HepG2 (cell line): ENCODE measurements around the gene ADAM15. TPM values are rescaled to one million over a fixed set of nuclear protein-coding genes. Genes with fewer than 3 reads are reported as not detected.

Source experiments
- ATAC-seq: fragments of 200-7000 bp; cut with Tn5 transposase; 3 replicates; pipeline ENCODE4 v1.9.1; 2020; ENCODE audit warnings: mild to moderate bottlenecking, moderate library complexity
- BruUV-seq: library from RNA; stranded (reverse); fragments of 400-500 nt; replicated peaks from 2 replicates; lab custom pipeline; 2021; lab: Mats Ljungman, UMichigan
- CTCF ChIA-PET: fragments of 300-600 bp; formaldehyde crosslinking; extraction: SDS; loops from one replicate; lab custom pipeline; 2021; ENCODE audit warnings: low total read pairs, inconsistent platforms, low intra/inter-chr PET ratio; lab: Yijun Ruan, JAX
- POLR2A ChIA-PET: fragments of 350-600 bp; sonication (Branson Sonifier 250); formaldehyde crosslinking; loops from one replicate; lab custom pipeline; 2020; ENCODE audit warnings: antibody characterized with exemption, inconsistent platforms; lab: Yijun Ruan, JAX
- DNase-seq: peaks from one replicate; pipeline ENCODE4 v3.0.0-alpha.2; 2015; ENCODE audit warnings: low spot score
- FAIRE-seq: peaks from 3 replicates; lab custom pipeline; 2011; peaks lifted over from hg19 to GRCh38; lab: Jason Lieb, UNC
- H2AFZ ChIP-seq: one replicate; pipeline ENCODE4 v1.6.1; 2011; ENCODE audit warnings: low read length, inconsistent platforms
- H3K27ac ChIP-seq: fragments of 300-600 bp; 3 replicates; pipeline ENCODE4 v1.8.0; 2011; ENCODE audit warnings: mixed run types, mild to moderate bottlenecking, mixed read lengths, low read length, inconsistent platforms; ENCODE audit not compliant: insufficient read depth; ENCODE audit errors: extremely low read length
- H3K27me3 ChIP-seq, 2 experiments: fragments of 200-600 bp in 1 of 2; 2 replicates in 1 of 2; 3 replicates in 1 of 2; pipeline versions ENCODE4 v1.6.0 to v1.8.0; 2011; ENCODE audit warnings: low read length in 2 of 2, mild to moderate bottlenecking in 2 of 2, moderate library complexity in 2 of 2, inconsistent platforms in 1 of 2; ENCODE audit not compliant: insufficient read depth in 2 of 2, control insufficient read depth in 1 of 2
- H3K36me3 ChIP-seq, 2 experiments: fragments of 200-600 bp in 1 of 2; replicated peaks in 1 of 2; 2 replicates in 1 of 2; 3 replicates in 1 of 2; pipeline versions ENCODE4 v1.5.1 to v1.8.0; 2011; ENCODE audit warnings: low read length in 2 of 2, inconsistent platforms in 1 of 2; ENCODE audit not compliant: insufficient read depth in 2 of 2, control insufficient read depth in 1 of 2
- H3K4me1 ChIP-seq: 2 replicates; pipeline ENCODE4 v1.5.1; 2012; ENCODE audit warnings: low read length, inconsistent platforms; ENCODE audit not compliant: insufficient read depth
- H3K4me2 ChIP-seq: 2 replicates; pipeline ENCODE4 v1.6.0; 2011; ENCODE audit warnings: low read depth, low read length, inconsistent platforms
- H3K4me3 ChIP-seq, 3 experiments: fragments of 200-600 bp in 1 of 3; sonication (generic), shearing (Covaris generic) in 1 of 3; replicated peaks in 1 of 3; 2 replicates each; pipeline ENCODE4 v1.5.1; 2011 to 2016; ENCODE audit warnings: low read length in 3 of 3, inconsistent platforms in 2 of 3, low read depth in 2 of 3, mild to moderate bottlenecking in 2 of 3, control low read depth in 1 of 3, mixed read lengths in 1 of 3; ENCODE audit not compliant: insufficient read depth in 1 of 3
- H3K79me2 ChIP-seq: one replicate; pipeline ENCODE4 v1.6.1; 2011; ENCODE audit warnings: low read length, inconsistent platforms; ENCODE audit not compliant: insufficient read depth
- H3K9ac ChIP-seq: 2 replicates; pipeline ENCODE4 v1.6.0; 2011; ENCODE audit warnings: mild to moderate bottlenecking, low read depth, low read length, inconsistent platforms; ENCODE audit not compliant: insufficient read depth
- H3K9me3 ChIP-seq: 2 replicates; pipeline ENCODE4 v1.5.1; 2012; ENCODE audit warnings: mild to moderate bottlenecking, low read length
- H4K20me1 ChIP-seq: 2 replicates; pipeline ENCODE4 v1.6.0; 2011; ENCODE audit warnings: inconsistent platforms, mild to moderate bottlenecking, low read length, moderate library complexity; ENCODE audit not compliant: insufficient read depth
- ASH2L ChIP-seq: fragments of 300-600, 200-600 bp; sonication (generic); IDR thresholded peaks from 2 replicates; pipeline ENCODE4 v1.7.0; 2017; ENCODE audit warnings: low read depth, mild to moderate bottlenecking, moderate library complexity, mixed read lengths, low read length; ENCODE audit not compliant: insufficient read length
- EED ChIP-seq: sonication (generic); formaldehyde crosslinking; IDR thresholded peaks from 2 replicates; pipeline ENCODE4 v1.5.0; 2020; ENCODE audit warnings: mild to moderate bottlenecking, missing genetic modification reagents
- FOSL1 ChIP-seq: sonication (generic); formaldehyde crosslinking; IDR thresholded peaks from 2 replicates; pipeline ENCODE4 v1.9.0; 2021; ENCODE audit warnings: missing genetic modification reagents, borderline replicate concordance
- GATAD2A ChIP-seq: IDR thresholded peaks from 2 replicates; pipeline ENCODE4 v1.6.1; 2016
- GZF1 ChIP-seq: sonication (generic); formaldehyde crosslinking; IDR thresholded peaks from 2 replicates; pipeline ENCODE4 v1.5.1; 2020; ENCODE audit warnings: mild to moderate bottlenecking, missing genetic modification reagents
- HNRNPL ChIP-seq: fragments of 200-400 bp; formaldehyde crosslinking; IDR thresholded peaks from 2 replicates; pipeline ENCODE4 v1.6.1; 2017; ENCODE audit warnings: mild to moderate bottlenecking, low read depth, low read length
- IRF9 ChIP-seq: sonication (generic); formaldehyde crosslinking; IDR thresholded peaks from 2 replicates; pipeline ENCODE4 v1.8.0; 2022; ENCODE audit warnings: missing genetic modification reagents, mild to moderate bottlenecking, borderline replicate concordance
- KDM4B ChIP-seq: sonication (generic); formaldehyde crosslinking; IDR thresholded peaks from 2 replicates; pipeline ENCODE4 v1.4.0; 2020; ENCODE audit warnings: missing genetic modification reagents
- TBX3 ChIP-seq: fragments of 450-650 bp; IDR thresholded peaks from 2 replicates; pipeline ENCODE4 v1.6.1; 2017; ENCODE audit warnings: antibody characterized with exemption, mild to moderate bottlenecking, inconsistent platforms, borderline replicate concordance
- TRIM24 ChIP-seq: sonication (generic); formaldehyde crosslinking; IDR thresholded peaks from 2 replicates; pipeline ENCODE4 v1.8.0; 2022; ENCODE audit warnings: mild to moderate bottlenecking, missing genetic modification reagents
- ZBTB1 ChIP-seq: sonication (generic); formaldehyde crosslinking; IDR thresholded peaks from 2 replicates; pipeline ENCODE4 v1.4.0; 2020; ENCODE audit warnings: missing genetic modification reagents, borderline replicate concordance
- ZBTB43 ChIP-seq: sonication (generic); formaldehyde crosslinking; conservative IDR thresholded peaks from 2 replicates; pipeline ENCODE4 v1.4.0; 2020; ENCODE audit warnings: missing genetic modification reagents
- ZBTB7B ChIP-seq: sonication (generic); formaldehyde crosslinking; IDR thresholded peaks from 2 replicates; pipeline ENCODE4 v1.4.0; 2020; ENCODE audit warnings: missing genetic modification reagents
- ZFP82 ChIP-seq: sonication (generic); formaldehyde crosslinking; IDR thresholded peaks from 2 replicates; pipeline ENCODE4 v1.5.1; 2020; ENCODE audit warnings: mild to moderate bottlenecking, missing genetic modification reagents, borderline replicate concordance
- ZNF281 ChIP-seq: sonication (generic); formaldehyde crosslinking; IDR thresholded peaks from 2 replicates; pipeline ENCODE4 v1.4.0; 2020; ENCODE audit warnings: missing genetic modification reagents, borderline replicate concordance
- ZNF337 ChIP-seq: sonication (generic); formaldehyde crosslinking; IDR thresholded peaks from 2 replicates; pipeline ENCODE4 v1.5.1; 2020; ENCODE audit warnings: missing genetic modification reagents, low read depth, mild to moderate bottlenecking, borderline replicate concordance
- ZNF580 ChIP-seq: IDR thresholded peaks from 2 replicates; pipeline ENCODE4 v1.6.1; 2016; ENCODE audit warnings: low read depth, borderline replicate concordance
- ZSCAN20 ChIP-seq: sonication (generic); formaldehyde crosslinking; IDR thresholded peaks from 2 replicates; pipeline ENCODE4 v1.4.0; 2020; ENCODE audit warnings: missing genetic modification reagents, mild to moderate bottlenecking, borderline replicate concordance
- ZSCAN22 ChIP-seq: sonication (generic); formaldehyde crosslinking; IDR thresholded peaks from 2 replicates; pipeline ENCODE4 v1.4.0; 2020; ENCODE audit warnings: mild to moderate bottlenecking, missing genetic modification reagents
- WGBS: methylation state at CpG from one replicate; pipeline ENCODE4 v1.1.6; 2017; ENCODE audit warnings: low lambda C conversion rate; 5-methylcytosine and 5-hydroxymethylcytosine counted together
- in situ Hi-C: cut with HindIII; loops from 2 replicates; pipeline ENCODE4 v1.10.0; 2017; ENCODE audit warnings: low pct_unique_long_range_greater_than_20kb; ENCODE audit not compliant: extremely low pct_ligation_motif_present
- intact Hi-C: fragments of 100-400 bp; cut with micrococcal nuclease; formaldehyde crosslinking; loops from one replicate; pipeline ENCODE4 v1.10.0; 2022; ENCODE audit not compliant: unreplicated experiment
- polyA plus RNA-seq, 8 experiments: library from polyadenylated mRNA; depleted of rRNA in 3 of 8; stranded (reverse) in 7 of 8; unstranded in 1 of 8; fragments of >200 nt; fragmentation: Illumina TruSeq in 4 of 8; extraction: Trizol in 4 of 8; gene quantifications; 2 replicates each; pipeline versions ENCODE4 v1.2.1 to v1.2.3, GENCODE V29; 2011 to 2016; ENCODE audit warnings: low read depth in 4 of 8, missing spikeins in 1 of 8, mixed read lengths in 1 of 8; ENCODE audit not compliant: insufficient read depth in 1 of 8
- total RNA-seq, 5 experiments: library from RNA; depleted of rRNA; stranded (reverse); fragments of >200 nt; fragmentation: Illumina TruSeq; extraction: Trizol; gene quantifications; 2 replicates each; pipeline ENCODE4 v1.2.3, GENCODE V29; 2016; ENCODE audit warnings: low read depth in 1 of 5

ADAM15 gene
- total and polyA plus RNA-seq, 2 of the 13 experiments (the other 11 are each of a cell fraction or from before 2014, with no cell fraction given) = 17.9 to 25.6 TPM

GRCh38 chr1:155039308-155039669 is 11.8 kb upstream of the ADAM15 start:
- in situ Hi-C loops = no loop called here
- no peak for DNase-seq
- no peak overlapping the region for H2AFZ ChIP-seq
- H3K4me3 ChIP-seq = no peak overlapping the region
- 33% methylated on average over 3 of the region's 4 CpGs for WGBS
- intact Hi-C loops = no loop called here
- H3K79me2 ChIP-seq = no peaks in the 10 kb centered on the region
- peaks cover 41% of the 10 kb centered on the region for H3K4me1 ChIP-seq
- no peak overlapping the region for H3K9ac ChIP-seq
- FAIRE-seq = no peak
- H4K20me1 ChIP-seq = no peaks in the 10 kb centered on the region
- CTCF ChIA-PET = no interaction called here
- H3K36me3 ChIP-seq = no peaks in the 10 kb centered on the region
- H3K4me2 ChIP-seq = no peak overlapping the region
- H3K27ac ChIP-seq = no peak overlapping the region
- no peak for ATAC-seq
- POLR2A ChIA-PET = interaction anchor here (0.9 kb wide), 1 partner anchor 9 kb away, joined by 3 read pairs; no protein-coding TSS in a partner anchor
- no TSS peak for BruUV-seq
- H3K27me3 ChIP-seq = peaks cover 11 to 46% of the 10 kb centered on the region in 2 experiments
- TF ChIP-seq ZBTB7B = no peak
- no peak for TF ChIP-seq HNRNPL
- TF ChIP-seq GZF1 = no peak
- no peak for TF ChIP-seq TBX3
- TF ChIP-seq TRIM24 (CRISPR knock-in tag) = no peak
- no peak for TF ChIP-seq ZNF281 (CRISPR knock-in tag)
- TF ChIP-seq ZFP82 = no peak
- no peak for TF ChIP-seq ZSCAN20 (CRISPR knock-in tag)
- TF ChIP-seq ZNF580 (CRISPR knock-in tag) = no peak
- TF ChIP-seq EED (CRISPR knock-in tag) = no peak
- no peak for TF ChIP-seq ASH2L
- TF ChIP-seq ZSCAN22 = no peak
- no peak for TF ChIP-seq GATAD2A
- TF ChIP-seq IRF9 (CRISPR knock-in tag) = no peak
- no peak for TF ChIP-seq ZNF337 (CRISPR knock-in tag)
- TF ChIP-seq FOSL1 = no peak
- no peak for TF ChIP-seq ZBTB43 (CRISPR knock-in tag)
- TF ChIP-seq ZBTB1 = no peak
- no peak for TF ChIP-seq KDM4B
- H3K9me3 ChIP-seq = no peaks in the 10 kb centered on the region
